ENCODE data around the gene ZNF593.

ZNF593 gene

GRCh38 chr1:26164036-26164860 is 5.5 kb upstream of the ZNF593 start:
- DNase-seq (ENCODE audit: insufficient read length, low spot score) (no peak), FAIRE-seq (no peak)
- TF ChIP-seq CTCF (IDR thresholded peaks at IDR 0.05; ENCODE audit: insufficient read depth, missing control alignments) = peak; percentile 66

- FAIRE-seq (no peak), DNase-seq (ENCODE audit: insufficient read length, low spot score) (no peak)
- TF ChIP-seq CTCF (IDR thresholded peaks at IDR 0.05; ENCODE audit: insufficient read depth, missing control alignments) = no peak
Measured at GRCh38 chr1:26164861-26165842, 4.6 kb upstream of the ZNF593 start.

DNA sequence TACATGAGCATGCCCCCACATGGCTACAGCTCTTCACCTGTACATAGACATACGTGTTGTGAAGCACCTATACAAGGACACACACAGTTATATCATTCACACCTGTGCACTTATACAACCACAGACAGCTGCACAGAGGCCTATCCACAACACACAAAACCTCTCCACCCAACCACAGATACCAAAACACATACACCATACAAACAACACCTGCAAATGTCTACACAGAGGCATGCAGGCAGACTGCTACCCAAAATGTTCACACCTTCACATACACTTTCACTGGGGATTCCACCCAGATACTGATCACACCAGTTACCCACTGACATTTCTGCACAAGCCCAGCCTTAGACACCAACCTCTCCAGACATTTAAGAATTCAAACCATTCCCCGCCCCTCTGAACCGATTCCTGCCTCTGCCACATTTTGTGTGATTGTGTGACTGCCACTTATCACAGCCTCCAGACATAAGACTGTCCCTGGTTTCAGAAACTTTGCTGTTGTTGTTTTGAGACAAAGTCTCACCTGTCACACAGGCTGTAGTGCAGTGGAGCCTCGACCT is 2.9 kb upstream of the ZNF593 start:
- no peak for TF ChIP-seq CTCF (IDR thresholded peaks at IDR 0.05; ENCODE audit: insufficient read depth, missing control alignments)
- DNase-seq (ENCODE audit: insufficient read length, low spot score) = no peak
- no peak for FAIRE-seq

GRCh38 chr1:26168410-26169197 is 1.1 kb upstream of the ZNF593 start, which contains the start of gene C1orf232:
Gene C1orf232 (minus strand): TSS chr1:26168963. CDS start chr1:26168499, 464 bp downstream.
- DNase-seq (ENCODE audit: insufficient read length, low spot score) (no peak), FAIRE-seq (no peak)

DNA sequence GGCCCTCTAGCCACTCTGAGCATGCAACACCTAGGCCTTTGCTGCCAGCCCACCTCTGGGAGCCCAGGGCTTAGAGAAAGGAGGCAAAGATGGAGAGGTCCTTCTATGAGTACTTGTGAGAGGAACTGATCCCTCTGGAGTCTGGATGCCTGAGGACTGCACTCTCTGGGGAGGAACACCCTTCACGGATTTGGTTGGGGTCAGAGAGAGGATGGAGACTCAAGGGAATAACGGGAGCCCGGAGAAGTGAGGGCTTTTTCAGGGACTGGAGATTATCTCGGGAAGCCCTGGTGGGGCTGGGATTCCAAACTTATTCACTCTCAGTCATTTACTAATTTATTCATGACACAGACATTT is 532 bp upstream of the ZNF593 start:
- DNase-seq (ENCODE audit: insufficient read length, low spot score) (no peak), FAIRE-seq (no peak)
- TF ChIP-seq CTCF (IDR thresholded peaks at IDR 0.05; ENCODE audit: insufficient read depth, missing control alignments) = no peak

More at GRCh38 chr1:26168410-26169197, 1.1 kb upstream of the ZNF593 start, which contains the start of gene C1orf232:
- no peak for TF ChIP-seq CTCF (IDR thresholded peaks at IDR 0.05; ENCODE audit: insufficient read depth, missing control alignments)

DNA sequence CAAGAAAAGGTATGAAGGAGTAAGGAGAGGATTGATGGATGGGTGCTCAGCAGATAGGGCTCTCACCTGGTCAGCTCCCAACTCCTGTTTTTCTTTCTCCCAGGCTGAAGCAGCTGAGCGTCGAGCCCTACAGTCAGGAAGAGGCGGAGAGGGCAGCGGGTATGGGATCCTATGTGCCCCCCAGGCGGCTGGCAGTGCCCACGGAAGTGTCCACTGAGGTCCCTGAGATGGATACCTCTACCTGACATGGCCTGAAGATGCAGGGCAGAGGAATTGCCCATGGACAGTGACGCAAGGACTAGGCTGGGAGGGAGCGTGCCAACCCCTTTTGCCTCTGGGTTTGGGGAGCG is 739 bp downstream of the ZNF593 start:
- no peak for FAIRE-seq
- no peak for TF ChIP-seq CTCF (IDR thresholded peaks at IDR 0.05; ENCODE audit: insufficient read depth, missing control alignments)
- DNase-seq (ENCODE audit: insufficient read length, low spot score) = no peak

Data from D721Med (cell line).